Suppressor macrophage (primary cell): ENCODE measurements around the gene DYNC2H1.

Experiments
- DNase-seq, 4 experiments: peaks; one replicate each; pipeline ENCODE4 v3.0.0-alpha.2; 2020 to 2022

DYNC2H1 gene

GRCh38 chr11:103378931-103379330, 269.7 kb downstream of the DYNC2H1 start:
- DNase-seq = no peak

GRCh38 chr11:103380031-103380430, 270.8 kb downstream of the DYNC2H1 start:
- DNase-seq = no peak

GRCh38 chr11:103384652-103385051, 275.4 kb downstream of the DYNC2H1 start:
- no peak for DNase-seq

- DNase-seq = no peak
Measured at GRCh38 chr11:103395612-103396011, 286.4 kb downstream of the DYNC2H1 start.

- no peak for DNase-seq
Measured at GRCh38 chr11:103396237-103396636, 287.0 kb downstream of the DYNC2H1 start.

- no peak for DNase-seq
Measured at GRCh38 chr11:103397369-103397768, 288.1 kb downstream of the DYNC2H1 start.

GRCh38 chr11:103398829-103399228, 289.6 kb downstream of the DYNC2H1 start:
- no peak for DNase-seq

GRCh38 chr11:103406357-103406756, 297.1 kb downstream of the DYNC2H1 start:
- no peak for DNase-seq

- no peak for DNase-seq
Measured at GRCh38 chr11:103407641-103408040, 298.4 kb downstream of the DYNC2H1 start.

- no peak for DNase-seq
Measured at GRCh38 chr11:103413266-103413888, 304.2 kb downstream of the DYNC2H1 start.

- DNase-seq = no peak
Measured at GRCh38 chr11:103418014-103418413, 308.8 kb downstream of the DYNC2H1 start.

GRCh38 chr11:103420593-103420992, 311.4 kb downstream of the DYNC2H1 start:
- DNase-seq = no peak

GRCh38 chr11:103433386-103434072, 324.3 kb downstream of the DYNC2H1 start:
- DNase-seq = no peak

- no peak for DNase-seq
Measured at GRCh38 chr11:103434073-103434411, 324.8 kb downstream of the DYNC2H1 start.

GRCh38 chr11:103436131-103436770, 327.0 kb downstream of the DYNC2H1 start:
- no peak for DNase-seq

- no peak for DNase-seq
Measured at GRCh38 chr11:103441021-103441420, 331.8 kb downstream of the DYNC2H1 start.

GRCh38 chr11:103448966-103449365, 339.7 kb downstream of the DYNC2H1 start:
- DNase-seq = no peak

GRCh38 chr11:103450241-103450640, 341.0 kb downstream of the DYNC2H1 start:
- DNase-seq = no peak

GRCh38 chr11:103453126-103453525, 343.9 kb downstream of the DYNC2H1 start:
- DNase-seq = no peak

GRCh38 chr11:103453915-103454709, 344.9 kb downstream of the DYNC2H1 start:
- no peak for DNase-seq

GRCh38 chr11:103464420-103464819, 355.2 kb downstream of the DYNC2H1 start:
- DNase-seq = no peak

GRCh38 chr11:103465555-103466140, 356.4 kb downstream of the DYNC2H1 start:
- no peak for DNase-seq

- no peak for DNase-seq
Measured at GRCh38 chr11:103471546-103471945, 362.3 kb downstream of the DYNC2H1 start.
